ENCODE measurements around the gene BSPRY.

Gene BSPRY

DNA sequence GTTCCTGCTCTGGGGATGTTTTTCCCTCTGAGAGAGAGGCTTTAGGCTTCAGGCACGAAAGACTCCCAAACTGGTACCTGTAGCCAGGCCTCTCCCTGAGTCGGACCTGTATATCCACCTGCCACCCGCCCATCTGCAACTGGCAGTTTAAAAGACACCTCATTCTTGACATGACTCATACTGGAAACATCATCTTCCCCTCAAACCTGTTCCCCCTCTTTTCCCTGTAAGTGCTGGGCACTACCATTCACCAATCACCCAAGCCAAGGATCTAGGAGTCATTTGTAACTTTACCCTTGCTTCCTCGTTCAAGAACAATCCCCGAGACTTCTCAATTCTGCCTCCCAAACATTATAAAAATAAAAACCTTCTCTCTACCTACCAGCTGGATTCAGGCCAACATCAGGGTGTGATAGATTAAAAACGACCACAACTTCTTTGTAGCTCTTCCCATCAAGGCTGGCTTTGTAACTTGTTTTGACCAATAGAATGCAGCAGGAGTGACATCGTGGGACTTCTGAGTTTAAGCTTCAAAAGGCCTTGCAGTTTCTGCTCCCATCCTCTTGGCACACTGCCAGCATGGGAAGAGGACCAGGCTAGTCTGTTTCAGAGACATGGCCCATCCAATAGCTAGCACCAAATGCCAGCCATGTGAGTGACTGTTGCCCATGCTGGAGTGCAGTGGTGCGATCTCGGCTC lies 7.5 kb upstream of the BSPRY start:
- no peak for DNase-seq

DNA sequence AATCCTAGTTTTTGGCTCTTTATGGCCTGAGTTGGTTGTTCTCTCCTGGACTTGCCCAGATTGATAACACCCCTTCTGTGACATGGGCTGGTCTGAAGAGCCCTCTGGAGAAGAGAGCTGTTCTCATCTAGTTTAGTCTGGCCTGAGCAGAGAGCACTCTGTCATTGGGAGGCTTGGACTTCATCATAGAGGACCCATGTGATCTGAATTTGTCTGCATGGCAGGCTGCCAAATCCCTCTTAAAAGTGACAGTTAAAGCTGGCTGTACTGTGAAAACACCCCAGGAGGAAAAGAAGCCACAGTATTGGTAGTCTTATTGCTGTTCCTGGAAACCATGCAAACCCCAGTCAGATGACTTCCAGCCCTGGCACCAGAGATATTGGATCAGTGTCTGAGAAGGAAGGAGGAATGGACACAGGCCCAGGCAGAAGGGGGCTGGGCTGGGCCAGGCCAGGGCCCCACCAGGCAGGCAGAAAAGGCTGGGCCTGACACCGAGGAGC lies 5.6 kb upstream of the BSPRY start:
- DNase-seq: peak; percentile 35 to 54

DNA sequence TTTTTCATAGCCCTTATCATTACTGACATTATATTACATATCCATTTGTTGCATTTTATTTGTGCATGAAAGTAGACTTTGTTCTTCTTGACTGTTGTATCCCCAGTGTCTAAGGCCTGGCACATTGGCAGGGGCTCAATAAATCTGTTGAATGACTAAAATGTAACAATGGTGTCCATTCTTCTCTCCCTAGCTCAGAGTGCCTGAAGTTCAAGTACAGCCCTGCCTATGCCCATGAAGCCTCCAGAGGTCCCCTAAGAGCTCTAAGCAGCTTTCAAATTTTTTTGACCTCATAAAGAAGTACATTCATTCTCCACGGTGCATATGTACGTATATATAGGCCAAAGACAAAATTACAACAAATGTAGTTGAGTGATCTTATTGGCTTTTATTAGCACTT lies 4.2 kb upstream of the BSPRY start:
- no peak for DNase-seq

DNA sequence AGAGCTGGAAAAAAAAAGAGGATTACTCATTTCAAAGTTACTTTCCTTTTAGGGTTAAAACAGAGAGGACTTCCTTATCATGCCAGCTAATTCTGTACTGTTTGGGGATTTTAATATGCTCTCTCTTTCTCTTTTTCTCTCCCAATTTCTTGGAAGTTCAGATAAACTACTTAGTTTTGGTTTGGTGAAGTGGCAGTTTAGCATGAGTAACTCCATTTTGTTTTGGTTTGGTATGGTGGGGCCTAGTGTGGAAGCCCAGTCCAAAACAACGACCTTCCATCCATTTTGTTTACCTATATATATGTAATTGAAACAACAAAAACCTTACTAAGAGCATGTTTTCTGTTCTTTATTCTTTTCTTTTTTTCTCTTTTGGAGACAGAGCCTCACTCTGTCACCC lies 3.7 kb upstream of the BSPRY start:
- no peak for DNase-seq

DNA sequence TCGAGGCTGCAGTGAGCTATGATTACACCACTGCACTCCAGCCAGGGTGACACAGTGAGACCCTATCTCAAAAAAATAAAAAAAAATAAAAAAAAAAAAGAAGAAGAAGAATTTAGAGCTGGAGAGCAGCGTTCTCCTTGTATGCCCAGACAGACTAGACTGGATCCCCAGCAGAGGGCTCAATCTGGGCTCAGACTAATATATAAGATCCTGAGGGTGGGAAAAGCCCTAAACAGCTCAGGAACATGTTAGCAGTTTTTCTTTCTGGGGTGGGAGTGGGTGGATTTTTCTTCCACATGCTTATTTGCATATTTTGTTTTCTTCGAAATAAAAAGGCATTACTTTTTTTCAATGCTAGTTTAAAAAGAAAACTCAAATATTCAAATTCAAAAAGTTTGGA lies 904 bp upstream of the BSPRY start:
- DNase-seq: no peak

DNA sequence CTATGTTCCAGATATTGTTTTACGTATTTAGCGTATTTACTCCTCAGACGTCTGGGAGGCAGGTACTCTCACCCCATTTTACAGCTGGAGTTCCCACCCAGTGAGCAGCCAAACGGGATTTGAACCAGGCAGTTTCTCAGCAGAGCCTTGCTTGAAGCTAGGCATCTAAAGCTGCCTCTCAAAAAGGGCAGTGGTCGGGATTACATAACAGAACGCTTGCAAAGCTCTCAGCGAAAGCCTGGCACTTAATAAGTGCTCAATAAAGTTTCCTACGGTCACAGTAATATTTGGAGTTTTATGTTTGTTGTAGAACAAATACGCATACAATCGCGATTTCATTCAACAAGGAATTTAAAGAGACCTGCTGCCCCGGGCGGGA lies 286 bp upstream of the BSPRY start:
- DNase-seq: no peak

DNA sequence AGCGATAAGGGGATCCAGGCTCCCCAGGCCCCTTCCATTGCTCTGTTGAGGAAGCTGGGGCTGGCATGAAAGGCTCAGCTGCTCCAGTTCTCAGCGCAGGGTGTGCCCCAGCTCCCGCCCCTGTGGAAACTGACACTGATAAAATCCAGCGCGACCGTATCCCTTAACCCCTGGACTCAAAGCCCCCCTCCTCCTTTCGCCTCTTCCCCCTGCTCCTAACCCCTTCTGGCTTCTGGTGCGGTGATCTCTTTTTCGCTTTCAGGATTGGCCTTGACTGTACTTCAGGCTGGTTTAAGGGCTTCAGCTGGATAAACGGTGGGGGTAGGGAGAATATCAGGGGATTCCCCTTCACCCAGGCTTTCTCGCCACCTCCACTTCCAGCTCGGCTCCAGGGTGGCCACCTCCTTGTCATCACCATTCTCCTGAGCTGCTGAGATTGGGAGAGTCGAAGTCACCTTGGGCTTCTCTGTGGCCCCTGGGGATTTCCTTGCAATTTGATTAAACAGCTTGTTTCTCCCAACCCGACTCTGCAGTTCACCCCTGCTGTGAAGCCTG lies 843 bp downstream of the BSPRY start:
- DNase-seq: peak in 1 of 2 donors; percentile 13

DNA sequence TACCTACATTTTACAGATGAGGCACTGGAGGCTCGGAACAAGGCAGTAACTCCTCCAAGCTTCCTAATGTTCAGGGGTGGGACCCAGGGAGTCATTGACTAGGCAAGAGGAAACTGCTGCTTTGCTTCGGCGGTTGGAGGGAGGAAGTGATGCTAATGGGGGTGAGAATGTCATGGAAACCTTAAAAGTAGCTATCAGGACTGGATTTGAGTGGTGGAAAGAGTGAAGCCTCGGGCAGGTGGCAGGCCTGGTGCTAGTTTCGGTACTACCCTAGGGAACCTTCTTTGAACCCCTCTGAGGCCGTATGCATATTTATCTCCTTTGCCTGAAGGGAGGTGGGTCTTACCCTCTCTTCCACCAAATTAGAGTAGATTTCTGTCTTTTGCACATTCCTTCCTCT lies 1.6 kb downstream of the BSPRY start:
- DNase-seq: peak; percentile 48 to 50

DNA sequence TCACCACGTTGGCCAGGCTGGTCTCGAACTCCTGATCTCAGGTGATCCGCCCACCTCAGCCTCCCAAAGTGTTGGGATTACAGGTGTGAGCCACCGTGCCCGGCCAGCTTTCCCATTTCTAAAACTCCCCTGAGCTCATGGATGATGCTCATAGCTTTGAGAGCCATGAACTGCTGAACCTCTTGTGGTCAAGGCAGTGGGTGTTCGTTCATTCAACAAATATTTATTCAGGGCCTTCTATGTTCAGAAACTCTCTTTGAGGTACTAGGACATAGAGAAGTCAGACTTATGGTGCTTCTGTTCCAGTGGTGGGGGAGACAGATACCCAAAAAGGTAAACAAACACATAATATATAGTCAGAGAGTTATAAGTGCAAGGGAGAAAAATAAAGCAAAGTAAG lies 2.7 kb downstream of the BSPRY start:
- DNase-seq: no peak

DNA sequence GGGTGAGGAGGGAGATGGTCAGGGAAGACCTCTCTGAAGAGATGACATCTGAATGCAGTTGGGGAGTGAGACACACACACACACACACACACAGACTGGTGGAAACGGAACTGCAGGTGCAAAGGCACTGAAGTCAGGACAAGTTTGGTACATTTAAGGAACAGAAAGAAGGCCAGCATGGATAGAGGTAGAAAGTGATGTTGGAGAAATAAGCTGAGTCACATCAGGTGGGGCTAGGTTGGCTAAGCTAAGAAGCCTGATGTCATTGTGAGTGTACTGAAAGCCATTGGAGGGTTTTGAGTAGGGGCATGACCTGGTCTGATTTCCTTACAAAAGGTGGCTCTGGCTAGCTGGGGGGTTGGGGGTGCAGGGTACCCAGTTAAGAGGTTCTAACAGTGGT lies 3.1 kb downstream of the BSPRY start:
- no peak for DNase-seq

DNA sequence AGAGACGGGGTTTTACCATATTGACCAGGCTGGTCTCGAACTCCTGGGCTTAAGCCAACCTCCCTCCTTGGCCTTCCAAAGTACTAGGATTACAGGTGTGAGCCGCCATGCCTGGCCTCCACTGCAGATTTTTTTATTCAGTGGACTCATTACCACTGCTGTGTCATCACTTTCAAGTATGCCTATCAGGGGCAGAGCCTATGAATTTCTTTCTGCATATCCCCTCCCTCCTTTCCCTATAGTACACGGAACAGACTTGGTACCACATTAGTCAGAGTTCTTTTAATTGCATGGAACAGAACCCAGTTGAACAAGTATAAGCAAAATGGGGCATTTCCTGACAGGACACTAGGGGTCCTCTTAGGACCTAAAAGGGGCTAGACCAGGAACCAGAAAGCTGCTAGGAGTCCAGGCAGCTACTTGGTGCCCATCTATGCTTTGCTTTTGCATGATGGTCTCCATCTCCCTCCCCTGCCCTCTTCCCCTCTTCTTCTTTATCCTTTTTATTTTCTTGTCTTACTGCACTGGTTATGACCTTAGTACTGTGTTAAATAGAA lies 5.8 kb downstream of the BSPRY start:
- DNase-seq: no peak

DNA sequence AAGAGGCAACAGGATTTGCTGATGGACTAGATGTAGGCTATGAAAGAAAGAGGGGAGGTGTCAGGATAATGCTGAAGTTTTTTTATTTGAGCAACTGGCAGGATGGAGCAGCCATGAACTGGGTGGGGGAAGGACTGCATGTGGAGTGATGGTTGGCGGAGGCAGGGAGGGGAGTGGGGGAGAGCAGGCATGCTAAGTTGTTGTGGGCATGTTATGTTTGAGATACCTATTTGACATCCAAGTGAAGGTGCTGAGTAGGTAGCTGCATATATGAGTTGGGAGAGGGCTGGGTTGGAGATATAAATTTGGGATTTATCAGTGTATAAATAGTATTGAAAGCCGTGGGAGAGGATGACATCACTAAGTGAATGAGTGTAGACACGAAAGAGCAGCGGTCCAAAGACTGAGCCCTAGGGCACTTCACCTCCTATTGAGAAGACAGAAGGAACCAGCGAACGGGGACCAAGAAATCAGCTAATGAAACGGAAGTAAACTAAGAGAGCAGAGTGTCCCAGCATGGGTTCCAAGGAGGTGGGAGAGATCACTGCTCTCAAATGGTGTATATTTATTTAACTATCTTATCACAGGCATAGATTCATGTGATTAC lies 7.4 kb downstream of the BSPRY start:
- DNase-seq: no peak

DNA sequence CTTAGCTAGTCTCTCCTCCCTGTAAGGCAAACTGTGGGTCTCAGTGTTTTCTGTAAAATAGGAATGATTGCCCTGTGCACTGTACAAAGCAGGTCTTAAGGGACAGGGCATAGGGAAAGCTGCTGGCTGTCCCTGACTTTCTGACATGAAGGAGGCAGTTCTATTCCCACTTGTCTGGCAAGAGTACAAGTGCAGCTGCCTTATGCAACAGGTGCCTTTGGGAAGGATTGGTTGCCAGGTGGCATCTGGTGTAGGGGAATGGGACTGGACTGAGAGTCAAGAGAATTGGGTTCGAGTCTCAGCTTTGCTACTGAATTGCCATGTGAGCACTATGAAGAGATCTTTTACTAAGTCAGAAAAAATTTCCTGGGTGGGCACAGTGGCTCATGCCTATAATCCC lies 10.0 kb downstream of the BSPRY start:
- no peak for DNase-seq

DNA sequence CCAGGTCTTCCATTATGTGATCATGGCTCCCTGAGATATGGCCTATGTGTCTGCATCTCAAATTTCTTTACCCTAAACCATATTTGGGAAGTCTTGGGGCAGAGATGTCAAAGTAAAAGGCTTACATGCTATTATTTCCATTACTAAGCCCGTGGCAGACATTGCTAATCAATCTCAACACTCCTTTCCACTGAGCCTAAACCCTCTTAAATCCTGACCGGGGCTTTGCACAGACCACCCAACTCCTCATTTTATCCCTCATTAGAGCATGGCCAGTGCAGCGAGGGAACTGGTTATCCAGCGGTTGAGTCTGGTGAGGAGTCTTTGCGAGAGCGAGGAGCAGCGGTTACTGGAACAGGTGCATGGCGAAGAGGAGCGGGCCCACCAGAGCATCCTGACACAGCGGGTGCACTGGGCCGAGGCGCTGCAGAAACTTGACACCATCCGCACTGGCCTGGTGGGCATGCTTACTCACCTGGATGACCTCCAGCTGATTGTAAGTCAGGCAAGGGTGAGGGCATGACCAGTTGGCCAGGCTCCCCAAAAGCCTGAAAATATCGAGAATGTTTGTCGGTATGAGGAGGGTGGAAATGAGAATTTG lies 11.0 kb downstream of the BSPRY start:
- DNase-seq: no peak

DNA sequence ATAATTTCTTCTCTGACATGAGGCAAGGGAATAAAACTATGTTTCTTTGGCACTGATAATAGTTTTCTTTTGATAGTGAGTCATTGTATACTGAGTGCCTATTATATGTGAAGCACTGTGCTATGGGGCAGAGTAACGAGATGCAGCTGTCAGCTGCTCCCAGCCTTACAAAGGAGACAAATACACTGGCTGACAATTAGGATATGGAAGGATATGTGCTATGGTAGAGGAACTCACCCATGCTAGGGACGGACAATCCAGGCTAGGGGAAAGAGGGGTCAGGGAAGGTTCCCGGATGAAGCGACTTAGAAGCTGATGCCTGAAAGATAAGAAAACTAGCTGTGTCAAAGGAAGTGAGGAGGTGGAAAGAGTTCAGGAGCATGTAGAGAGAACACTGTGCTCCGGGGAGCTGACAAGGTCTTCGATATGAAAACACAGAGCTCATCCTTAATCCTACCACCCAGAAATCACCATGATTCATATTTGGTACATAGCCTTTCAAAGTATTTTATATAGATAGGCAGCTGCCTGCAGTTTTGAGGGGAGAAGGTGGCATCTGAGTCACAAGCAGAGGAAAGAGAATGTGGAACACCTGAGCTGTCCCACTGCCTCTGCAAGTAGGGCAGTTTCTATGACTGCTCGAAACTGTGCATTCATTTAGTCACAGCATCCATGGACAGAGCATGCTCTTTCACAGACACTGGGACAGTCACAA lies 12.1 kb downstream of the BSPRY start:
- no peak for DNase-seq

DNA sequence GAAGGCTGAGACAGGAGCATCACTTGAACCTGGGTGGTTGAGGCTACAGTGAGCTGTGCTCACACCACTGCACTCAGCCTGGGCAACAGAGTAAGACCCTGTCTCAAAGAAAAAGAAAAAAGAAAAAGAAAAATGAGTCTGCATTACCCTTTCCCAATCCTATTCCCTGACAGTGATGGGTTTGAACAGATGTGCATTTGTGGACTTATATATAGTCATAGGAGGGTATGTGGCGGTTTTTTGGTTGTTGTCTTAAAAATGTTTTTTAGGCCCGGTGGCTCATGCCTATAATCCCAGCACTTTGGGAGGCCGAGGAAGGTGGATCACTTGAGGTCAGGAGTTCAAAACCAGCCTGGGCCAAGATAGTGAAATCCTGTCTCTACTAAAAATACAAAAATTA lies 14.0 kb downstream of the BSPRY start:
- DNase-seq: no peak

DNA sequence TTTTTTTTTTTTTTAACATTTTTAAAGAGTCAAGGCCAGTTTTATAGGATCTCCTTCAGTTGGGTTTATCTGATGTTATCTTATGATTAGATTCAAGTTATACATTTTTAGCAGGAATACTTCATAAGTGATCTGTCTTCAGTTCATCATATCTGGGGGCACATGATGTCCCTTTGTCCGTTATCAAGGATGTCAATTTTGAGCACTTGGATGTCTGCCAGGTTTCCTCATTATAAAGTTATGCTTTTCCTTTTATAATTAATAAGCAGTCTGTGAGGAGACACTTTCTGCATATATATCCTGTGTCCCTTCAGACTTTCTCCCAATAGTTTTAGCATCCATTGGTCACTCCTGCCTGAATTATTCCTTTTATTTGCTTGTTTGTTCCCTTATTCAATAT lies 15.6 kb downstream of the BSPRY start:
- no peak for DNase-seq

DNA sequence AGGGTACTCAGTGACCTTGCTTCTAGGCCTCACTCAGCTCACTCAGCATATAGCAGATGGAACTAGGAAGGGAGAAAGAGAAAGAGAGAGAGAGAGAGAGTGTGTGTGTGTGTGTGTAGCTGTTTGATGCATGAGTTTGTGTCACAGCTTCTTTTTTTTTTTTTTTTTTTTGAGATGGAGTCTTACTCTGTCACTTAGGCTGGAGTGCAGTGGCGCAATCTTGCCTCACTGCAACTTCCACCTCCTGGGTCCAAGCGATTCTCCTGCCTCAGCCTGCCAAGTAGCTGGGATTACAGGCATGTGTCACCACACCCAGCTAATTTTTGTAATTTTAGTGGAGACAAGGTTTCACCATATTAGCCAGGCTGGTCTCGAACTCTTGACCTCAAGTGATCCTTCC lies 16.3 kb downstream of the BSPRY start:
- peak; percentile 52 to 74 for DNase-seq

DNA sequence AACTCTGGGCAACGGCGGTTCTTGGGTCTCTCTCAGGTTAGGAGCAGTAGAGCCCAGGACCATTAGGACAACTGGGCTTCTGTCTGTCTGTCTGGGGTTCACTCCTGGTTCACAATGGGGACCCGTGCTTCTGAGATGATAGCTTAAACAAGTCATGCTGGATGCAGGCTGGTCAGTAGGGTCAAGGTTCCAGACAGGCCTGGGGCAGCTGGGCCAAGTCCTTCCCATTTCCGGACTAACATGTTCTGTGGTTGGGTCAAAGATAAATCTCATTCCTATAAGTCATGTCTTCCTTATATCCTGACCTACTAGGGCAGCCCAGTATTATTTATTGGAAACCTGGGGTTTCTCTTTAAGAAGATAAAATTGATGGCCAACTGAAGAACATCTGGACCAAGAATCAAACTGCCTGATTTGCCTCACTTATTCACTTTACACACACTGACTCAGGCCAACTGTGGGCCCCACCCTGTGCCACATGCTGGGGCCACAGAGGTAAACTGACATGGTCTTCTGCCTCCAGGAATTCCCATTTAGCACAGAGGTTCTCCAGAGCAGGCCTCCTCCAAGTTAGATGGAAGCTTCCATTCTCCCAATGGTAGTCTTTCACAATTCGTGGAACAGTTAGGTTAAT lies 19.1 kb downstream of the BSPRY start:
- DNase-seq: no peak

DNA sequence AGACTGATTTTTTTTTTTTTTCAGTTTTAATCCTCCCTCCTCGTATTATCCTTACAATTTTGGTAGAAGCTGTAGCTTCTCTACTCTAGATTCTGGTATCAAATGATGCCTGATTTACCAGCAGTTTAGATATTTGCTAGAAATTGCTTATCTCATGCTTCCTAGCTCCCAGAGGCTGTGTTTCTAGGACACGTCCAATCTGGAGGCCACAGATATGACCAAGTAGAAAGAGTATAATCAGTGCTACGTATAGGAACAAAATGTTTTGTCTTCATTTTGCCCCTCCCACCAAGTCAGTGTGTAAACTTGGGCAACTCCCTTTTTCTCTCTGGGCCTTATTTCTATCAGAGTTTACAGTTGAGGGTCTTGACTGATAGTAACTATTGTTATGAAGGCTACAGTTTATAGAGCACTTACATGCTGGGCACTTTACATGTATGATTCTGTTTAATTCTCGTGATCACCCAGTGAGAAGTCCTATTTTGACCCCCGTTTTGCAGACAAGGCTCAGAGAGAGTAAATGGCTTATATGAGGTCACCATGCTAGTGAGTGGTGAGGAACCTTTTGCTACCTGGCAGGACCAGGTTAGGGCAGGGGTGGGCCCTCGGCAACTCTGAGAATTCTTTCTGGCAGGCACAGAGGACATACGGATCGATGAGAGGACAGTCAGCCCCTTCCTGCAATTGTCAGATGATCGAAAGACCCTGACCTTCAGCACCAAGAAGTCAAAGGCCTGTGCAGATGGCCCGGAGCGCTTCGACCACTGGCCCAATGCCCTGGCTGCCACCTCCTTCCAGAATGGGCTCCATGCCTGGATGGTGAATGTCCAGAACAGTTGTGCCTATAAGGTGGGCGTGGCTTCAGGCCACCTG lies 19.9 kb downstream of the BSPRY start:
- no peak for DNase-seq

DNA sequence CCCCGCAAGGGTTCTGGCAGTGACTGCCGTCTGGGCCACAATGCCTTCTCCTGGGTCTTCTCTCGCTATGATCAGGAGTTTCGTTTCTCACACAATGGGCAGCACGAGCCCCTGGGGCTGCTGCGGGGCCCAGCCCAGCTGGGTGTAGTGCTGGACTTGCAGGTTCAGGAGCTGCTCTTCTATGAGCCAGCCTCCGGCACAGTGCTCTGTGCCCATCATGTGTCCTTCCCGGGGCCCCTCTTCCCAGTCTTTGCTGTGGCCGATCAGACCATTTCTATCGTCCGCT lies 20.5 kb downstream of the BSPRY start:
- DNase-seq: no peak

Measured in inflammatory macrophage (primary cell).